Measurements from ENCODE around the gene GPHN. TPM values are rescaled to one million over a fixed set of nuclear protein-coding genes. Genes with fewer than 3 reads are reported as not detected.

GPHN gene
- total RNA-seq, 1 experiment from 2014 or later: 5.7 TPM

- in situ Hi-C loops (cut with HindIII; ENCODE audit: low pct_unique_long_range_greater_than_20kb, low sequenced_read_pairs): no loop called here
- DNase-seq (ENCODE audit: low read depth): no peak
Measured at GRCh38 chr14:67195279-67195678, 687.3 kb downstream of the GPHN start.

GRCh38 chr14:67199016-67199415 lies 691.1 kb downstream of the GPHN start:
- in situ Hi-C loops (cut with HindIII; ENCODE audit: low pct_unique_long_range_greater_than_20kb, low sequenced_read_pairs): no loop called here
- DNase-seq (ENCODE audit: low read depth): no peak

- no peak for DNase-seq (ENCODE audit: low read depth)
- in situ Hi-C loops (cut with HindIII; ENCODE audit: low pct_unique_long_range_greater_than_20kb, low sequenced_read_pairs): no loop called here
Measured at GRCh38 chr14:67207810-67208209, 699.9 kb downstream of the GPHN start.

GRCh38 chr14:67218126-67218525 lies 710.2 kb downstream of the GPHN start:
- in situ Hi-C loops (cut with HindIII; ENCODE audit: low pct_unique_long_range_greater_than_20kb, low sequenced_read_pairs): no loop called here
- no peak for DNase-seq (ENCODE audit: low read depth)

- DNase-seq (ENCODE audit: low read depth): peak; percentile 51
- in situ Hi-C loops (cut with HindIII; ENCODE audit: low pct_unique_long_range_greater_than_20kb, low sequenced_read_pairs): no loop called here
Measured at GRCh38 chr14:67221248-67221981, 713.5 kb downstream of the GPHN start.

- in situ Hi-C loops (cut with HindIII; ENCODE audit: low pct_unique_long_range_greater_than_20kb, low sequenced_read_pairs): no loop called here
- DNase-seq (ENCODE audit: low read depth): no peak
Measured at GRCh38 chr14:67221982-67222328, 714.0 kb downstream of the GPHN start.

GRCh38 chr14:67225523-67225922 lies 717.6 kb downstream of the GPHN start:
- in situ Hi-C loops (cut with HindIII; ENCODE audit: low pct_unique_long_range_greater_than_20kb, low sequenced_read_pairs): no loop called here
- DNase-seq (ENCODE audit: low read depth): no peak

- no peak for DNase-seq (ENCODE audit: low read depth)
- in situ Hi-C loops (cut with HindIII; ENCODE audit: low pct_unique_long_range_greater_than_20kb, low sequenced_read_pairs): no loop called here
Measured at GRCh38 chr14:67228325-67228984, 720.5 kb downstream of the GPHN start.

Other genes starting within 250 kb of the GPHN start
- not detected in 2 replicates for gene CCDC196, start 21.8 kb upstream of the GPHN start, total RNA-seq (2014; rRNA removed; shearing (Covaris generic); ENCODE audit: low replicate concordance)

Data from Caki2 (cell line).